GM10266 (cell line): ENCODE measurements around the gene POLN.

ENCODE experiments used
- DNase-seq: peaks from one replicate; pipeline ENCODE4 v3.0.0; 2012; ENCODE audit errors: extremely low spot score
- TF ChIP-seq, protein P1 (sequence below): IDR thresholded peaks from 2 replicates; pipeline ENCODE4 v1.5.1; 2012; ENCODE audit warnings: mild to moderate bottlenecking, low read depth; ENCODE audit not compliant: control insufficient read depth, insufficient read depth; ENCODE audit errors: missing control alignments

Gene POLN

DNA sequence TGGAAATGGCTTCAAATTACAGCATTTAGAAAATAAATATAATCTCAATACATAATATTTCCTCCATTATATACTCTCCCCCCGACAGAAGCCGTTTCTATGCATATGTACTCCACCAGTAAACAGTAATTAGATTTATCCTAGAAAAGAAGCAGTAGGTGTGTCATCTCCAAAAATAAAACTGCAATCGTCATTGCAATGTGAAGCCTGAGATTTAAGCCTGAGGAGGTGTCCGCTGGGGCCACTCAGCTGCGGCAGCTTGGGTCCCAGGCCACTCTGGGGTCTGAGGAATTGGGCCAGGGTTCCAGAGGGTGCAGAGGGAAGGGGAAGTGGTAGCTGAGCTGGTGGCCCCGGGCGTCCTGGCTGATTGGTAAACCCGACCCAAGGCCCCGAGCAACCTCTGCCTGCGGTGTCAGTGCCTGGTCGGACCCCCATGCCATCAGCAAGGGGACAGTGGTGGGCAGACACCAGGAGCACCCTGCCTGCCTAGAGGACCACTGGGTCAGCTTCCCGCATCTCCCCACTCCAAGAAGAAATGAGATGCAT, 27.8 kb upstream of the POLN start:
- TF ChIP-seq, protein P1, sequence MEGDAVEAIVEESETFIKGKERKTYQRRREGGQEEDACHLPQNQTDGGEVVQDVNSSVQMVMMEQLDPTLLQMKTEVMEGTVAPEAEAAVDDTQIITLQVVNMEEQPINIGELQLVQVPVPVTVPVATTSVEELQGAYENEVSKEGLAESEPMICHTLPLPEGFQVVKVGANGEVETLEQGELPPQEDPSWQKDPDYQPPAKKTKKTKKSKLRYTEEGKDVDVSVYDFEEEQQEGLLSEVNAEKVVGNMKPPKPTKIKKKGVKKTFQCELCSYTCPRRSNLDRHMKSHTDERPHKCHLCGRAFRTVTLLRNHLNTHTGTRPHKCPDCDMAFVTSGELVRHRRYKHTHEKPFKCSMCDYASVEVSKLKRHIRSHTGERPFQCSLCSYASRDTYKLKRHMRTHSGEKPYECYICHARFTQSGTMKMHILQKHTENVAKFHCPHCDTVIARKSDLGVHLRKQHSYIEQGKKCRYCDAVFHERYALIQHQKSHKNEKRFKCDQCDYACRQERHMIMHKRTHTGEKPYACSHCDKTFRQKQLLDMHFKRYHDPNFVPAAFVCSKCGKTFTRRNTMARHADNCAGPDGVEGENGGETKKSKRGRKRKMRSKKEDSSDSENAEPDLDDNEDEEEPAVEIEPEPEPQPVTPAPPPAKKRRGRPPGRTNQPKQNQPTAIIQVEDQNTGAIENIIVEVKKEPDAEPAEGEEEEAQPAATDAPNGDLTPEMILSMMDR: no peak
- no peak for DNase-seq

DNA sequence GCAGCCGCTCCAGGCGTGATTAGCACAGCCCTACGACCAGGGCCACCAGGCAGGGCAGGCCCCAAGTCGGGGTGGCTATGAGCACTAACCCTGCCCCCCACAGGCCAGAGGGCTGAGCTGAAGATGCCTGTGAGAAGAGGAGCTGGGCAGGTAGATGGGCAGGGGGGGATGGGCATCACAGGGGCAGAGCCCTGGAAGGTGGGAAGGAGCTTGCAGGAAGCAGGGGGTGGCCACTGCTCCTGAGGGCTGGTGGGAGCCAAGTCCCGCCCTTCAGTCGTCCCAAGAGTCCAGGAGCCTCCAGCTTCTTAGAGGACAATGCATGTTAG, 27.2 kb upstream of the POLN start:
- TF ChIP-seq, protein P1: no peak
- DNase-seq: no peak

DNA sequence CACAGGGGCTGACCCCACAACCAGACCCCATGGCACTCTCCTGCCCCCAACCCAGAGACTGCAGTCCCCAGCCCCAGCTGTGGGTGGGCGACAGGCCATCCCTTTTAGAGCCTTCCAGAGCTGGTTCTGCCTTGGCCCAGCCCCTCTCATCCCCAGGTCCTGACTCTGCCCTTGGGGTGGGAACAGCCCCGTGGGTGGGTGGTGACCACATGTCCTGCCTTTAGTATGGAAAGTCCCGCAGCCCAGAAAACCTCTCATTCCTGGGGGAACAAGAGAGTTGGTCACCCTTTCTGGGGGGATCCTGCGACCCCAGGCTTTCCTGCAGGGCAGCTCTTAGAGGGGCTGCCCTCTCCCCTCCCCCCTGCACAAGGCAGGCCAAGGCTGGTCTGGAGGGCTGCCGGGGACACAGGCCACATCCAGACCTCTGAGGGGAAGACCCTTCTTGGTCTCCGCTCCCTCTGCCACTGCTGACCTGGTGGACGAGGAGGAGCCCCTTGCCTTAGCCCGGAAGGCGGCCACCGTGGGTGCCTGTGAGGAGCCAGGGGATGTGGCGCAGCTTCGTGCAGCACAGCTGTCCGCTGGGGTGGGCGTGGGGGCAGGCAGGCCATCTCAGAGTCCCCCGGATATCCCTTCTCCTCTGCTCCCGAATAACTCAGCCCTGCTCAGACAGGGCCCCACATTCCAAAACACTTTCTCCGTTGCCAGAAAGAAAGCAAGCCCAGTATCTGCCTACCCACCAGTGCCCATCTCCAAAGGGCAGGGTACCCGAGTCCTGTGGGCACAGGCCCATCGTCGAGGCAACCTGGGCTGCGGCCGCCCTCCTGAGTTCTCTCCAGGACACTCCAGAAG, 26.7 kb upstream of the POLN start:
- TF ChIP-seq, protein P1: no peak
- no peak for DNase-seq

DNA sequence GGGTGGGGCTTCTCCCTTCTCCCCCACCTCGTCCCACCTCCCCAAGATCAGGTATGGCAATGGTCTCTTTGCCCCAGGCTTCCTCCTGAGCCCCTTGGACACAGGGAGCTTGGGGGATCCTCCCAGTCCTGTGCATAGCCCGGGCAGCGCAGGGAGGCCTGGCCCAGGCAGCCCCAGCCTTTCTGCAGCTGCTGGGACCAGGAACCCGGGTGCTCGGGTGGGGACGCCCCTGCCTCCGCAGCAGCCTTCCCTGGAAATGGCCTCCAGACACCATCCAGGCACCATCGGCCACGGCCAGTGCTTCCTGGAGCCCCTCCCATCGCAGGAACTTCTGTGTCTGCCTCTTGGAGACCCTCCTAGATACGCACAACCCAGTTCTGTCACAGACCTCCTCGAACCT, 25.9 kb upstream of the POLN start:
- TF ChIP-seq, protein P1: no peak
- no peak for DNase-seq

DNA sequence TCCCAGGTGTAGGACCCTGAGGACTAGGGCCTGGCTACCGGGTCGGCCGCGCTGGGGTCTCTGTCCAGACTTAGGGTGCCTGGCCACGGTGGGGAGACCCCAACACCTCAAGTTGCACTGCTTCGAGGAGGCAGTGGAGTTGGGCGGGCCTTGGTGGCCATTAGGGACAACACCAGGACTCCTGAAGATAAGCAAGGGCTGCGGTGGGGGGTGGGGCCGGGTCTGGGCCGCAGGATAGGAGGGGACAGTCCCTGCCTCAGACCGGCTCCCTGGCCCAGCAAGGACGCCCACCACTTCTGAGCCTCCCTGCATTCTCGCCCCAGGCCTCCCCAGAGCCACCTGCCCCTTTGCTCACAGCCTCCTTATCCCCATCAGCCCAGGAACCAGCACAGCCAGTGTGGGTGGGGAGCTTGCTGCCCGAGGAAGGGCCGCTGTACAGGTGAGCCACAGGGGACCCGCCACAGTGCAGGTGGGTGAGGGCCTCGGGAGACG, 25.4 kb upstream of the POLN start:
- TF ChIP-seq, protein P1: no peak
- DNase-seq: no peak

DNA sequence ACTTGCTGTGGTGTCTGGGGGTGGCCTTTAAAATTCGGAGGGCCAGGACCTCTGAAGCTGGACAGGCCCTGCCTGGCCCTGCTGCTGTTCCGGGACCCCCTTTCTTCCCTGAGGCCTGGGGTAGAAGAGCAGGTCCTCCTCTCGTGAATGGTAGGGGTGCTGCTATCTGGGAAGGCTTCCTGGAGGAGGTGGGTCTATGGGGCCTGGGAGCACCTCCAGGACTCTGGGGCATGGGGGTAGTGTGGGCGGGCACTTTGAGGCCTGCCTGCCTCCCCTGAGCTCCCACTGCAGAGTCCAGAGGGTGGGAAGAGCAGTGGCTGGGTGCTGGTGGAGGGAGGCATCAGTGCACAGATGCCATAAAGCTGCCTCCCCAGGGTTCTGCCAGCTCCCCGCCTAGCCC, 24.9 kb upstream of the POLN start:
- DNase-seq: no peak
- TF ChIP-seq, protein P1: no peak

DNA sequence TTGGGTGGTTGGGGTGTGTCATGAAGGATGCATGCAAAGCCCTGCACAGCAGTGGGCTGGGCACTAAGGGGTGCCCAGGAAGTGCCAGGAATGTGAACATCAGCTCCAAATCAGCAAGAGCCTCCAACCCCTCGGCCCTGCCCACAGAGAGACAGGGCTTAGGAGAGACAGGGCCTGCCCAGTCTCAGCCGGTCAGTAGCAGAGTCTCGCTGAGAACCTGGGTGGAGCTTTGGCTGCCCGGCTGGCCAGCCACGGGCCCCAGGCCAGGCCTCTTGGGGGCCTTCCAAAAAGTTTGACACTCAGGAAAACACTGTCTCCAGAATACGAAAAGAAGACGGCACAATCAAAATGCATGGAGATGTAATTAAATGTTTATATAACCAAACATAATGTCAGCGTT, 24.3 kb upstream of the POLN start:
- TF ChIP-seq, protein P1: no peak
- DNase-seq: no peak
